ENCODE measurements around the gene EFNB3.

DNA sequence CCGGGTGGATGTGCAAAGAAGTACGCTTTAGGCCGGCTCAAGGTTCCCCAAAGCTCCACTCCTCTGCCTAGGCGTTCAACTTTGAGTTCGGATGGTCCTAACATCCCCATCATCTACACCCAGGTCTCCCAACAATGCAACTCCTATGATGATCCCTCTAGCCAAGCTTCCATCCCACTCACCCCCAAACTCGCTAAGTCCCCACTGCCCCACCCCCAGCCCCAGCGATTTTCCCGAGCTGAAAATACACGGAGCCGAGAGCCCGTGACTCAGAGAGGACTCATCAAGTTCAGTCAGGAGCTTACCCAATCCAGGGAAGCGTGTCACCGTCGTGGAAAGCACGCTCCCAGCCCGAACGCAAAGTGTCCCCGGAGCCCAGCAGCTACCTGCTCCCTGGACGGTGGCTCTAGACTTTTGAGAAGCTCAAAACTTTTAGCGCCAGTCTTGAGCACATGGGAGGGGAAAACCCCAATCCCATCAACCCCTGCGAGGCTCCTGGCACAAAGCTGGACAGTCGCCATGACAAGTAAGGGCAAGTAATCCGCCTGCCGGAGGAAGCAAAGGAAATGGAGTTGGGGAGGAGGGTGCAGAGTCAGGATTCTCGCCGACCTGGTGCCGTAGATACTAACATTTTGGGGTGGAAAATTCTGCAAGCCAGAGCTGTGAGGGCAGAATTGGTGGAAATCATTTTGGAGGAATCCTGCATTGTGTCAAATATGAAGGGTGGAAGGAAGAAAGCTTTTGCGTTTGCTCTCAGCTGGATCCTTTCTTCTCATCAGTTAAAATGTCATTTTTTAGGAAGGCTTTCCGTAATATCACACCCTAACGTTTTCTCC is 17.7 kb upstream of the EFNB3 start, which contains the start of gene TP53:
- TF ChIP-seq EP300 (IDR thresholded peaks at IDR 0.05) (peak in 1 of 4 donors; percentile 2), POLR2AphosphoS5 (IDR thresholded peaks at IDR 0.05) (peak; percentile 84 to 93)

All from upper lobe of left lung (tissue), 4 donors.